HG03135 (cell line): ENCODE data around the gene LCLAT1.
"Not testable (repeated sequence)": the region's sequence is repeated elsewhere in the genome, so short reads cannot be mapped to it uniquely, and the experiment has no call there.

Experiments
- ATAC-seq: cut with Tn5 transposase; IDR thresholded peaks from one replicate; pipeline ENCODE4 v1.9.1; 2021; ENCODE audit warnings: mild to moderate bottlenecking, moderate library complexity; ENCODE audit not compliant: unreplicated experiment

LCLAT1 gene

GRCh38 chr2:30631051-30631671 is 184.1 kb downstream of the LCLAT1 start:
- no peak for ATAC-seq

- no peak for ATAC-seq
These were observed 186.0 kb downstream of the LCLAT1 start for GRCh38 chr2:30633039-30633438.

- ATAC-seq: no peak
These were observed 189.3 kb downstream of the LCLAT1 start for GRCh38 chr2:30636311-30636710.

GRCh38 chr2:30639836-30640235 is 192.8 kb downstream of the LCLAT1 start:
- ATAC-seq: no peak

- no peak for ATAC-seq
These were observed 194.8 kb downstream of the LCLAT1 start for GRCh38 chr2:30641765-30642345.

- not testable (repeated sequence) for ATAC-seq
These were observed 196.0 kb downstream of the LCLAT1 start for GRCh38 chr2:30643013-30643412.

- ATAC-seq: no peak
These were observed 196.6 kb downstream of the LCLAT1 start for GRCh38 chr2:30643674-30644073.

- ATAC-seq: no peak
These were observed 198.2 kb downstream of the LCLAT1 start for GRCh38 chr2:30645081-30645744.

GRCh38 chr2:30645745-30646119 is 198.7 kb downstream of the LCLAT1 start:
- no peak for ATAC-seq

- ATAC-seq: no peak
These were observed 200.9 kb downstream of the LCLAT1 start for GRCh38 chr2:30647752-30648457.

- no peak for ATAC-seq
These were observed 202.2 kb downstream of the LCLAT1 start for GRCh38 chr2:30649278-30649677.

- no peak for ATAC-seq
These were observed 202.8 kb downstream of the LCLAT1 start for GRCh38 chr2:30649828-30650227.

- ATAC-seq: no peak
These were observed 205.3 kb downstream of the LCLAT1 start for GRCh38 chr2:30652271-30652915.

- ATAC-seq: no peak
These were observed 206.8 kb downstream of the LCLAT1 start for GRCh38 chr2:30653847-30654246.

- ATAC-seq: no peak
These were observed 207.4 kb downstream of the LCLAT1 start for GRCh38 chr2:30654404-30654803.

- no peak for ATAC-seq
These were observed 208.2 kb downstream of the LCLAT1 start for GRCh38 chr2:30655211-30655610.

- ATAC-seq: no peak
These were observed 208.6 kb downstream of the LCLAT1 start for GRCh38 chr2:30655660-30656059.

- ATAC-seq: no peak
These were observed 209.0 kb downstream of the LCLAT1 start for GRCh38 chr2:30656079-30656478.

- ATAC-seq: no peak
These were observed 214.4 kb downstream of the LCLAT1 start for GRCh38 chr2:30661173-30662107.
